Astrocyte of the hippocampus (primary cell): Measurements from ENCODE around the gene NUDT3.
A peak's percentile ranks its signal among the peaks of the same experiment; 100 is the strongest.

ENCODE experiments used
- DNase-seq: peaks from one replicate; pipeline ENCODE4 v3.0.0; 2011; ENCODE audit warnings: low read depth, low spot score

The NUDT3 gene

GRCh38 chr6:34322732-34323131, 69.7 kb downstream of the NUDT3 start:
- no peak for DNase-seq

GRCh38 chr6:34321821-34322220, 70.6 kb downstream of the NUDT3 start:
- no peak for DNase-seq

GRCh38 chr6:34319471-34319885, 73.0 kb downstream of the NUDT3 start:
- no peak for DNase-seq

GRCh38 chr6:34318499-34319470, 73.7 kb downstream of the NUDT3 start:
- no peak for DNase-seq

- DNase-seq = no peak
Observed at GRCh38 chr6:34317882-34318498, 74.5 kb downstream of the NUDT3 start.

- no peak for DNase-seq
Observed at GRCh38 chr6:34317172-34317477, 75.3 kb downstream of the NUDT3 start.

GRCh38 chr6:34316431-34317171, 75.9 kb downstream of the NUDT3 start:
- DNase-seq = no peak

- DNase-seq = no peak
Observed at GRCh38 chr6:34315780-34316179, 76.7 kb downstream of the NUDT3 start.

GRCh38 chr6:34315256-34315655, 77.2 kb downstream of the NUDT3 start:
- no peak for DNase-seq

- no peak for DNase-seq
Observed at GRCh38 chr6:34312259-34312658, 80.2 kb downstream of the NUDT3 start.

GRCh38 chr6:34310817-34311216, 81.7 kb downstream of the NUDT3 start:
- no peak for DNase-seq

- no peak for DNase-seq
Observed at GRCh38 chr6:34308483-34308882, 84.0 kb downstream of the NUDT3 start.

- peak; percentile 89 for DNase-seq
Observed at GRCh38 chr6:34305982-34306708, 86.3 kb downstream of the NUDT3 start.

GRCh38 chr6:34305497-34305896, 87.0 kb downstream of the NUDT3 start:
- DNase-seq = no peak

GRCh38 chr6:34304164-34304563, 88.3 kb downstream of the NUDT3 start:
- DNase-seq = no peak

GRCh38 chr6:34302929-34303328, 89.5 kb downstream of the NUDT3 start:
- no peak for DNase-seq

GRCh38 chr6:34301408-34301807, 91.1 kb downstream of the NUDT3 start:
- DNase-seq = peak; percentile 41

GRCh38 chr6:34300332-34300751, 92.1 kb downstream of the NUDT3 start:
- DNase-seq = no peak

- no peak for DNase-seq
Observed at GRCh38 chr6:34298941-34299340, 93.5 kb downstream of the NUDT3 start.

GRCh38 chr6:34295721-34296120, 96.7 kb downstream of the NUDT3 start:
- no peak for DNase-seq

- DNase-seq = no peak
Observed at GRCh38 chr6:34292954-34293353, 99.5 kb downstream of the NUDT3 start.

- DNase-seq = no peak
Observed at GRCh38 chr6:34289137-34289536, 103.3 kb downstream of the NUDT3 start.
